Activated T-cell treated with anti-CD3 and anti-CD28 coated beads, Interleukin-2, amount 50 U/mL, for 72 hours (primary cell): ENCODE data around the gene GPC6. TPM values are rescaled to one million over a fixed set of nuclear protein-coding genes. Genes with fewer than 3 reads are reported as not detected.

ENCODE experiments used
- ATAC-seq, 2 donors: fragments of 150-1000 bp; cut with Tn5 transposase; replicated peaks in 1 of 2; 2 replicates each; pipeline ENCODE4 v1.10.0; 2021; ENCODE audit warnings: moderate library complexity in 2 of 2, mild to moderate bottlenecking in 1 of 2
- DNase-seq, 2 donors: peaks; one replicate each; pipeline ENCODE4 v3.0.0; 2021 to 2022; ENCODE audit warnings: mixed read lengths in 1 of 2
- H3K27ac Mint-ChIP-seq: one replicate; pipeline ENCODE4 v1.8.0; 2022; ENCODE audit warnings: mild to moderate bottlenecking, moderate library complexity, mixed read lengths
- H3K27me3 Mint-ChIP-seq: one replicate; pipeline ENCODE4 v1.8.0; 2022; ENCODE audit warnings: low read depth, mixed read lengths
- H3K36me3 Mint-ChIP-seq, 2 donors: one replicate each; pipeline ENCODE4 v1.8.0; 2022; ENCODE audit warnings: mixed read lengths in 2 of 2, mild to moderate bottlenecking in 1 of 2; ENCODE audit not compliant: insufficient read depth in 2 of 2
- H3K4me1 Mint-ChIP-seq: one replicate; pipeline ENCODE4 v1.8.0; 2022; ENCODE audit warnings: low read depth, mixed read lengths
- H3K4me3 Mint-ChIP-seq, 2 donors: one replicate each; pipeline ENCODE4 v1.8.0; 2022; ENCODE audit warnings: mild to moderate bottlenecking in 2 of 2, mixed read lengths in 2 of 2, moderate library complexity in 2 of 2
- H3K9me3 Mint-ChIP-seq, 2 donors: one replicate each; pipeline ENCODE4 v1.8.0; 2022; ENCODE audit warnings: mixed read lengths in 2 of 2
- total RNA-seq, 2 donors: library from RNA; stranded (reverse); gene quantifications; one replicate each; pipeline ENCODE4 v1.2.3, GENCODE V29; 2022

The GPC6 gene
- total RNA-seq, 2 donors from 2014 or later: not detected

- no peak for ATAC-seq
- no peak overlapping the region for H3K4me3 Mint-ChIP-seq
These were observed 832.3 kb downstream of the GPC6 start for GRCh38 chr13:94058821-94059360.

DNA sequence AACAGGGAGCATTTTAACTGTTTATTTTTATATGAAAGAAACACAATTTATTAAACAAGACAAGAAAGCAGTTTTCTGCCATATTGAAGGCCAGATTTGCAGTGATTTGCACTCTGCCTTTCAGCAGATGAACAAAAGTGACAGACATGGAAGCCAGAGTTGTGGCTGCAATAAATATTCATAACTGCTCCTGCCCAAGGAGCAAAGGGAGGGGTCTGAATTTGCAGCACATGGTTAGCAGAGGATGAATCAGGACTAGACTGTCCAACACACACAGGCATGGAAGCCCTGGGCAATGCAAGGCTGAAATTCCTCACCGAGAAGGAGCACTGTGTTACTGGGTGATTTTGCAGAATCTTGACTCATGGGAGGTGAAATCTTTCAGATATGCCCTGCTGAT is 834.7 kb downstream of the GPC6 start:
- H3K27me3 Mint-ChIP-seq: peaks cover 6% of the 10 kb centered on the region
- H3K36me3 Mint-ChIP-seq: no peaks in the 10 kb centered on the region
- H3K27ac Mint-ChIP-seq: no peak overlapping the region
- H3K4me1 Mint-ChIP-seq: no peaks in the 10 kb centered on the region
- ATAC-seq: no peak
- H3K9me3 Mint-ChIP-seq: no peaks in the 10 kb centered on the region
- no peak for DNase-seq
- no peak overlapping the region for H3K4me3 Mint-ChIP-seq

More at GRCh38 chr13:94058821-94059360, 832.3 kb downstream of the GPC6 start:
- H3K9me3 Mint-ChIP-seq: no peaks in the 10 kb centered on the region
- no peaks in the 10 kb centered on the region for H3K36me3 Mint-ChIP-seq
- DNase-seq: no peak
- no peaks in the 10 kb centered on the region for H3K4me1 Mint-ChIP-seq
- H3K27me3 Mint-ChIP-seq: peaks cover 17% of the 10 kb centered on the region
- H3K27ac Mint-ChIP-seq: no peak overlapping the region

GRCh38 chr13:94063096-94063495 is 836.5 kb downstream of the GPC6 start:
- Mint-ChIP-seq H3K4me3 (no peak overlapping the region), H3K36me3 (no peaks in the 10 kb centered on the region), H3K9me3 (no peaks in the 10 kb centered on the region), H3K27me3 (peaks cover 6% of the 10 kb centered on the region), H3K27ac (no peak overlapping the region), H3K4me1 (no peaks in the 10 kb centered on the region)
- ATAC-seq (no peak), DNase-seq (no peak)

- Mint-ChIP-seq H3K4me1 (no peaks in the 10 kb centered on the region), H3K36me3 (no peaks in the 10 kb centered on the region), H3K27me3 (peaks cover 6% of the 10 kb centered on the region), H3K27ac (no peak overlapping the region), H3K4me3 (no peak overlapping the region), H3K9me3 (no peaks in the 10 kb centered on the region)
- ATAC-seq: no peak
- DNase-seq: no peak
These were observed 837.2 kb downstream of the GPC6 start for GRCh38 chr13:94063848-94064247.

- Mint-ChIP-seq H3K27me3 (peaks cover 6% of the 10 kb centered on the region), H3K27ac (no peak overlapping the region), H3K4me1 (no peaks in the 10 kb centered on the region), H3K36me3 (no peaks in the 10 kb centered on the region), H3K4me3 (no peak overlapping the region), H3K9me3 (peaks cover 0 to 2% of the 10 kb centered on the region in 2 donors)
- ATAC-seq (no peak), DNase-seq (no peak)
These were observed 839.1 kb downstream of the GPC6 start for GRCh38 chr13:94065741-94066140.

DNA sequence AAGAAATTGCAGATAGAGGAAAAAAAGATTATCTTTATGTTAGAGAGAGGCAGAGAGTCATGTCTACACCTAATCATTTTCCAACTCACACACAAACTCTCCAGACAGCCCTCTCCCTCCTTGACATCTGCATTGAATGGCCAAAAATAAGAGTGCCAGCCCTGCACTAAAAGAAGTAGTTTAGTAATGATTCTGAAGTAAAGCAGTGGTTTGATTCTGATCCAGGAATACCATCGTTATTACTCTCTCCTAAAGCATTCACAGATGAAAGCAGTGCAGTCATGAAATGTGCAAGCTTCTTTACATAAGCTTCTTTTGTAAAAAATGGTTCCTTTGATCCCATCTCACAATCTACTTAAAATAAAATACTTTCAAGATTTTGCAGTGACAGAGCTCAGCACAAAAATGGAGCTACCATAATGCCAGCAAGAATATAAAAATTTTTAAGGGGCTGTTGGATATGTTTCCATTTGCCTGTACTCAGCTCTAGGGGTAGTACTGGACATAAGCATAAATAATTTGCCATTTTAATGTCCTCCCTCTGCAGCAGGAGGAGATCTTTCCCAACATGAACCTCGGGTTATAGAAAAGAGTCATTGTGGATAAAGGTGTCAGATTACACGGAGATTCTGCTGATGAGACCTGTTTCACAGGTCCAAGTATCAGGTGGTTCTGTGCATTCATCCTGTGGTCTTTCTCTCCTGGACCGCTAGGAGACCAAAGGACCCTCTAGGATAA is 846.6 kb downstream of the GPC6 start:
- H3K36me3 Mint-ChIP-seq: no peaks in the 10 kb centered on the region
- H3K27me3 Mint-ChIP-seq: peaks cover 6% of the 10 kb centered on the region
- H3K4me3 Mint-ChIP-seq: no peak overlapping the region
- no peak overlapping the region for H3K27ac Mint-ChIP-seq
- H3K4me1 Mint-ChIP-seq: no peaks in the 10 kb centered on the region
- no peak for DNase-seq
- ATAC-seq: no peak
- H3K9me3 Mint-ChIP-seq: peaks cover 2 to 3% of the 10 kb centered on the region in 2 donors

DNA sequence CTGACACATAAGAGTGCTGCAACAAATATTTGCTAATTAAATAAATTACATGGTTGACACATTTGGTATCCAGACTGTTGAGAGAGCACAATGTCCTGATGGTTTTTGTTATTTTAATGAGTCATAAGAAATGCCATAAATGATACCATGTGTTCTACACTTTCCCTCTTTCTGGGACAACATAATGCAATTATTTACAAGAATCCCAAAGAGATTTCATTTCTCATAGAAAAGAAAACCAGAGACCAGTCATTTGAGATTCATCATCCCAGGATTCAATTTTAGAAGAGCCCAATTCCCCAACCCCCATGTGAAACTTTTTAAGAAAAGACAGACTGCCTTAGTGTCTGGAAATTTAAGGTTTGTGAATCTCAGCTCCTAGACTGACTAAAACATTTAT is 853.3 kb downstream of the GPC6 start:
- no peak for ATAC-seq
- no peak overlapping the region for H3K27ac Mint-ChIP-seq
- H3K36me3 Mint-ChIP-seq: no peaks in the 10 kb centered on the region
- DNase-seq: no peak
- peaks cover 0 to 3% of the 10 kb centered on the region in 2 donors for H3K9me3 Mint-ChIP-seq
- H3K27me3 Mint-ChIP-seq: peaks cover 5% of the 10 kb centered on the region
- no peaks in the 10 kb centered on the region for H3K4me1 Mint-ChIP-seq
- no peak overlapping the region for H3K4me3 Mint-ChIP-seq

DNA sequence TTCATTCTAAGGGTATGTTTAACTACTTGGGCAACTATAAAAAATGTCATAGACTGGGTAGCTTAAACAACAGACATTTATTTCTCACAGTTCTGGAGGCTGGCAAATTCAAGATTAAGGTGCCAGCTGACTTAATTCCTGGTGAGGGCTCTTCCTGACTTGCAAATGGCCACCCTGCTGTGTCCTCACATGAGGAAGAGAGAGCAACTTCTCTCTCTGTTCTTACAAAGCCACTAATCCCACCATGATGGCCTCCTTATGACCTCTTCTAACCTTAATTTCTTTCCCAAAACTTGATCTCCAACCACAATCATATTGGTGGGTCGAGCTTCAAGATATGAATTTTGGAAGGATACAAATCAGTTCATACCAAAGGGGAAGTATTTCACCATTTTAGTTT is 853.9 kb downstream of the GPC6 start:
- no peak overlapping the region for H3K27ac Mint-ChIP-seq
- ATAC-seq (no peak), DNase-seq (no peak)
- no peaks in the 10 kb centered on the region for H3K4me1 Mint-ChIP-seq
- H3K4me3 Mint-ChIP-seq: no peak overlapping the region
- H3K9me3 Mint-ChIP-seq: peaks cover 0 to 3% of the 10 kb centered on the region in 2 donors
- no peaks in the 10 kb centered on the region for H3K36me3 Mint-ChIP-seq
- H3K27me3 Mint-ChIP-seq: peaks cover 6% of the 10 kb centered on the region

DNA sequence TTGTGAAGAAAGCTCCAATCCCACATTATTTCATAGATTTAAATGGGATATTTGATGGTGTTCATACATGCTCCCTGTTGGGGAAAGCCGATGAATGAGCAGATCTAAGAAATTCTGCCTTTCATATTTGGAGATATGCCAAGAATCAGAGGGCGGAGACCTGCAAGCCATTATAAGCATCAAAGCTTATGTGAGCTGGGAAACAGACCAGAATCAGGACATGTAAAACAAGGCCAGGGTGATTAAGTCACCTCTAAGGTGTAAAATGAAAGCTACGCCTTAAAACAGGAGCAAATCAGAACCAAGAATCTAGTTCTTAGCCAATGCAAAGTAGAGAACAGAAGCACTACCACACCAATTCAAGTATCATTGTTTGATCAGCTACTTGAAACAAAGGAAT is 860.5 kb downstream of the GPC6 start:
- H3K4me1 Mint-ChIP-seq: no peaks in the 10 kb centered on the region
- no peaks in the 10 kb centered on the region for H3K9me3 Mint-ChIP-seq
- H3K36me3 Mint-ChIP-seq: no peaks in the 10 kb centered on the region
- H3K27ac Mint-ChIP-seq: no peak overlapping the region
- H3K27me3 Mint-ChIP-seq: peaks cover 6% of the 10 kb centered on the region
- DNase-seq (no peak), ATAC-seq (no peak)
- H3K4me3 Mint-ChIP-seq: no peak overlapping the region

GRCh38 chr13:94088742-94089141 is 862.1 kb downstream of the GPC6 start:
- H3K4me3 Mint-ChIP-seq: no peak overlapping the region
- peaks cover 2% of the 10 kb centered on the region in 2 donors for H3K9me3 Mint-ChIP-seq
- ATAC-seq: no peak
- H3K27me3 Mint-ChIP-seq: peaks cover 6% of the 10 kb centered on the region
- DNase-seq: no peak
- H3K36me3 Mint-ChIP-seq: no peaks in the 10 kb centered on the region
- H3K4me1 Mint-ChIP-seq: no peaks in the 10 kb centered on the region
- no peak overlapping the region for H3K27ac Mint-ChIP-seq

DNA sequence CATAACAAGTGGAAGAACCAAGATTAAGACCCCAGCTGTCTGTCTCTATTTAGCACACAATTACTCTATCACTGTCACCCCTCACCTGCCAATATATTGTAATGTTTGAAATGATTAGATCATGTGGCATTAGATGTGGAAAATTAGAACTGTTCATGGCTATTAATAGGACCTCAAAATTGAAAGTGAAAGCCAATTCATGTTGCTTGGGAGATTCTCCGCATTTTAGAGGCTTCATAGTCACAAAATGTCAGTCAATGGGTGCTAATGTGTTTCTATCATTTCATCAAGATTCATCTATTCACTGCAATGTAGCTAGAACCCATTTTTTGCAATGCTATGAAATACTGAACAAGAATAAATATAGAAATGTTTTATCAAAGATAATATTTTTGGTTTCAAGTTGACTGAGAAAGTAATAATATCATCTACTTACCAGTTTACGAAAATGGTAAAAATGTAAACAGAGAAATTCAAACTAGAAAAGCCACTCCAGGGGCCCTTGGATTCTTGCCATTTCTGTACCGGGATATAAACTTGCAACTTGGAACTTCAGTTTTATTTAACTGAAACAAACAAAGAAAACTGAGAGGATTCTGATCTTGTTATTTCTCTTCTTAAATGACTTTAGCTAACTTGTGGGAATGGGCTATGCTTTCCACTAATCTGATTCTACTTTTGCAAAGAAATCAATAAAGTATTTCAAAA is 864.3 kb downstream of the GPC6 start:
- no peaks in the 10 kb centered on the region for H3K36me3 Mint-ChIP-seq
- H3K4me1 Mint-ChIP-seq: no peaks in the 10 kb centered on the region
- H3K27me3 Mint-ChIP-seq: no peaks in the 10 kb centered on the region
- DNase-seq (no peak), ATAC-seq (no peak)
- no peak overlapping the region for H3K4me3 Mint-ChIP-seq
- H3K9me3 Mint-ChIP-seq: peaks cover 2% of the 10 kb centered on the region in 2 donors
- no peak overlapping the region for H3K27ac Mint-ChIP-seq

DNA sequence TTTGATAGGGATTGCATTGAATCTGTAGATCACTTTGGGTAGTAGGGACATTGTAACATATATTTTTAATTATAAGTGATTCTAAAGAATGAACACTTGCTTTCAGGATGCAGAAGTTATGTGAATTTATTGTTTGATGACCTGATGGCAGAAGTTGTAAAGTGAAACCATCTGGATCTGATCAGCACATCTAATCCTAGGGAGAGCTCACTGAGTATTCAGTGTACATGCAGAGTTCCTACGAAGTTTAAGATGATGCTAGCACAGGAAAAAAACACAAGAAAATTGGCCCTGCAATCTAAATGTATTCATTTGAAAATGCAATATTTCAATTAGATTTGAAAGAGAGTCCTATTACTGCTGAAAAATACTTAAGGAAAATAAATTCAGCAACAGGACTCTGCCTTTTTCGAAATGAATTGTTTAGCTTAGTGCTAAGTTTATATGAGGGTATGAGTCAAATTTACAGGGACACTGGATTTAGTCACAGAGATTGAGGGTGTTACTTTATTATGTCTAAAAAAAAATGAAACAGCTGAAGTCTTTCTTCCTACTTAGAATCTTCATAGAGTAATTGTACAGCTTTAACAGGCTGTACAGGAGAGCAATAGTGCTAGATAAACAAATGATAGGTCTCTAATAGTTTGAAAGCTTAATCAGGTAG is 867.2 kb downstream of the GPC6 start:
- no peak for ATAC-seq
- H3K27ac Mint-ChIP-seq: no peak overlapping the region
- no peaks in the 10 kb centered on the region for H3K4me1 Mint-ChIP-seq
- H3K27me3 Mint-ChIP-seq: no peaks in the 10 kb centered on the region
- H3K36me3 Mint-ChIP-seq: no peaks in the 10 kb centered on the region
- peaks cover 2% of the 10 kb centered on the region in 2 donors for H3K9me3 Mint-ChIP-seq
- no peak for DNase-seq
- no peak overlapping the region for H3K4me3 Mint-ChIP-seq

DNA sequence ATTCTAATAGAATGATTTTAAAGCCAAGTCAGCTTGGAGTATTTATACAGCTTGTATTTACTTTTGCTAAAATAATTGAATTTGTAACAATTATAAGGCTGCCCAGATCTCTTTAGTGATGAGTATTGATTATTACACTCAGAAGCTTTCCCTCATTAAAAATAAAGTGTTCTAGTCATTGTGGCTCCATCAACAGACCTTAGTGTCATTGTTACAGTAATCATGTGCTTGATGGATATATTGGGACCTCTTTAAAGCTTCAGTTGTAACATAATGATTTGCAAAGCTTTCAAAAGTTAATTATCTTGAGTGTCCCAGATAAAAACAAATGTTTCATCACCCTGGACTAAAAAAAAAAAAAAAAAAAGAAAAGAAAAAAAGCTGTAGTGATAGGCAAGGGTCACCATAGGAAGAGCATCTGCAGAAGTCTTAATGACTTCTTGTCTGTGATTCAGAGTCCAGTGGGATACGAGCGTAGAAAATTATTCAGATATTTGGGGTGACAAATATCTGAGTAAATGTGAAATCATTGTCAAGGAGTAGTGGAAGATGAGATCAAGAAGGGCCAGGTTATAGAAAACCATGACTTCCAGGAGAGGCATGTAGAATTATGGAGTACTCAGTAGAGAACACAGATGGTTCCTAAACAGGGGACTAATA is 883.2 kb downstream of the GPC6 start:
- DNase-seq: no peak
- H3K4me3 Mint-ChIP-seq: no peak overlapping the region
- no peaks in the 10 kb centered on the region for H3K27me3 Mint-ChIP-seq
- no peak overlapping the region for H3K27ac Mint-ChIP-seq
- no peaks in the 10 kb centered on the region for H3K4me1 Mint-ChIP-seq
- H3K9me3 Mint-ChIP-seq: peaks cover 4 to 5% of the 10 kb centered on the region in 2 donors
- no peak for ATAC-seq
- no peaks in the 10 kb centered on the region for H3K36me3 Mint-ChIP-seq
